ENCODE results near the gene ZNF444. TPM values are rescaled to one million over a fixed set of nuclear protein-coding genes. Genes with fewer than 3 reads are reported as not detected.

Gene ZNF444
- total RNA-seq, 1 experiment from 2014 or later: 31.7 TPM

GRCh38 chr19:56091751-56092546 lies 49.1 kb upstream of the ZNF444 start (continued):
- TF ChIP-seq, protein P1, sequence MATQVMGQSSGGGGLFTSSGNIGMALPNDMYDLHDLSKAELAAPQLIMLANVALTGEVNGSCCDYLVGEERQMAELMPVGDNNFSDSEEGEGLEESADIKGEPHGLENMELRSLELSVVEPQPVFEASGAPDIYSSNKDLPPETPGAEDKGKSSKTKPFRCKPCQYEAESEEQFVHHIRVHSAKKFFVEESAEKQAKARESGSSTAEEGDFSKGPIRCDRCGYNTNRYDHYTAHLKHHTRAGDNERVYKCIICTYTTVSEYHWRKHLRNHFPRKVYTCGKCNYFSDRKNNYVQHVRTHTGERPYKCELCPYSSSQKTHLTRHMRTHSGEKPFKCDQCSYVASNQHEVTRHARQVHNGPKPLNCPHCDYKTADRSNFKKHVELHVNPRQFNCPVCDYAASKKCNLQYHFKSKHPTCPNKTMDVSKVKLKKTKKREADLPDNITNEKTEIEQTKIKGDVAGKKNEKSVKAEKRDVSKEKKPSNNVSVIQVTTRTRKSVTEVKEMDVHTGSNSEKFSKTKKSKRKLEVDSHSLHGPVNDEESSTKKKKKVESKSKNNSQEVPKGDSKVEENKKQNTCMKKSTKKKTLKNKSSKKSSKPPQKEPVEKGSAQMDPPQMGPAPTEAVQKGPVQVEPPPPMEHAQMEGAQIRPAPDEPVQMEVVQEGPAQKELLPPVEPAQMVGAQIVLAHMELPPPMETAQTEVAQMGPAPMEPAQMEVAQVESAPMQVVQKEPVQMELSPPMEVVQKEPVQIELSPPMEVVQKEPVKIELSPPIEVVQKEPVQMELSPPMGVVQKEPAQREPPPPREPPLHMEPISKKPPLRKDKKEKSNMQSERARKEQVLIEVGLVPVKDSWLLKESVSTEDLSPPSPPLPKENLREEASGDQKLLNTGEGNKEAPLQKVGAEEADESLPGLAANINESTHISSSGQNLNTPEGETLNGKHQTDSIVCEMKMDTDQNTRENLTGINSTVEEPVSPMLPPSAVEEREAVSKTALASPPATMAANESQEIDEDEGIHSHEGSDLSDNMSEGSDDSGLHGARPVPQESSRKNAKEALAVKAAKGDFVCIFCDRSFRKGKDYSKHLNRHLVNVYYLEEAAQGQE (IDR thresholded peaks at IDR 0.05; ENCODE audit: low read depth): no peak
- TF ChIP-seq JUND (IDR thresholded peaks at IDR 0.05) (no peak), ZNF274 (IDR thresholded peaks at IDR 0.05; ENCODE audit: low read depth, low read length) (no peak), POLR2AphosphoS5 (IDR thresholded peaks at IDR 0.05; ENCODE audit: low read depth, low read length) (no peak)

GRCh38 chr19:56092685-56093631 lies 48.1 kb upstream of the ZNF444 start:
- no TSS peak for BruUV-seq (replicated peaks)
- Histone ChIP-seq H3K4me3 (replicated peaks in 1 of 2; ENCODE audit: low read depth in 1 of 2, low read length in 2 of 2) (no peak overlapping the region), H3K79me2 (ENCODE audit: insufficient read depth, low read length) (peaks cover 77% of the 10 kb centered on the region), H4K20me1 (ENCODE audit: insufficient read depth) (no peaks in the 10 kb centered on the region), H2AFZ (ENCODE audit: low read depth, low read length, poor library complexity, severe bottlenecking) (no peak overlapping the region), H3K27ac (ENCODE audit: low read depth, low read length) (no peak overlapping the region), H3K4me1 (ENCODE audit: control insufficient read depth in 1 of 2, insufficient read depth in 2 of 2, low read length in 2 of 2) (no peaks in the 10 kb centered on the region), H3K27me3 (ENCODE audit: insufficient read depth, low read length) (no peaks in the 10 kb centered on the region), H3K36me3 (ENCODE audit: control insufficient read depth in 1 of 2, insufficient read depth in 2 of 2, low read length in 2 of 2) (peaks cover 0 to 5% of the 10 kb centered on the region in 2 experiments; a peak in 2 of 4 replicates), H3K9me2 (ENCODE audit: insufficient read depth) (no peaks in the 10 kb centered on the region), H3K9me3 (ENCODE audit: control insufficient read depth in 1 of 2, insufficient read depth in 1 of 2, low read depth in 1 of 2, low read length in 2 of 2) (no peaks in the 10 kb centered on the region), H3K4me2 (ENCODE audit: low read length) (no peak overlapping the region), H3K9ac (ENCODE audit: low read length) (no peak overlapping the region)
- RAD21 ChIA-PET (ENCODE audit: low non-redundant PET in 1 of 2, low total read pairs in 2 of 2, uncharacterized antibody in 2 of 2, unreplicated experiment in 2 of 2): no interaction called here
- 0 out of 2 replicates have a peak, but pooled peaks have one; percentile 11 for ATAC-seq
- TF ChIP-seq POLR2AphosphoS5 (IDR thresholded peaks at IDR 0.05; ENCODE audit: low read depth, low read length) (no peak), SRF (IDR thresholded peaks at IDR 0.05; ENCODE audit: low read depth) (no peak), ZBTB33 (IDR thresholded peaks at IDR 0.05; ENCODE audit: extremely low read depth, insufficient replicate concordance, low read length) (no peak), ELF1 (IDR thresholded peaks at IDR 0.05; ENCODE audit: borderline replicate concordance, low read depth) (no peak), CTCF (IDR thresholded peaks at IDR 0.05 in 2 of 3, conservative IDR thresholded peaks at IDR 0.05 in 1 of 3; ENCODE audit: borderline replicate concordance in 1 of 3, insufficient read depth in 1 of 3, low read depth in 2 of 3, low read length in 2 of 3) (no peak)
- DNase-seq (ENCODE audit: low read depth, low spot score): no peak
- intact Hi-C loops (cut with micrococcal nuclease): no loop called here
- POLR2A ChIA-PET: no interaction called here
- CTCF ChIA-PET: no interaction called here
